GM18507 (cell line): ENCODE results near the gene PTPN2.

Experiments used
- DNase-seq: peaks from one replicate; pipeline ENCODE4 v3.0.0; 2011; ENCODE audit warnings: low read depth; ENCODE audit not compliant: insufficient read length; ENCODE audit errors: extremely low spot score
- FAIRE-seq: peaks from 2 replicates; lab custom pipeline; 2011; peaks lifted over from hg19 to GRCh38; lab: Jason Lieb, UNC

Gene PTPN2

GRCh38 chr18:12839057-12839525 is 44.9 kb downstream of the PTPN2 start:
- FAIRE-seq (no peak), DNase-seq (no peak)

GRCh38 chr18:12838178-12838634 is 45.8 kb downstream of the PTPN2 start:
- FAIRE-seq (peak; percentile 76), DNase-seq (no peak)

GRCh38 chr18:12837747-12838146 is 46.3 kb downstream of the PTPN2 start:
- DNase-seq, result no peak
- FAIRE-seq, result no peak

GRCh38 chr18:12836551-12836950 is 47.5 kb downstream of the PTPN2 start:
- FAIRE-seq, result peak; percentile 52
- DNase-seq, result no peak

GRCh38 chr18:12828116-12829051 is 55.7 kb downstream of the PTPN2 start:
- no peak for DNase-seq
- no peak for FAIRE-seq

- FAIRE-seq (no peak), DNase-seq (no peak)
Observed at GRCh38 chr18:12827588-12827987, 56.4 kb downstream of the PTPN2 start.

- FAIRE-seq, result no peak
- DNase-seq, result no peak
Observed at GRCh38 chr18:12825230-12825629, 58.8 kb downstream of the PTPN2 start.

GRCh38 chr18:12823892-12824291 is 60.1 kb downstream of the PTPN2 start:
- FAIRE-seq (no peak), DNase-seq (no peak)

GRCh38 chr18:12821408-12821807 is 62.6 kb downstream of the PTPN2 start:
- peak; percentile 5 for FAIRE-seq
- DNase-seq, result no peak

GRCh38 chr18:12820506-12820905 is 63.5 kb downstream of the PTPN2 start:
- DNase-seq, result no peak
- no peak for FAIRE-seq

GRCh38 chr18:12819841-12820240 is 64.2 kb downstream of the PTPN2 start:
- DNase-seq (no peak), FAIRE-seq (no peak)

- FAIRE-seq (peak; percentile 80), DNase-seq (no peak)
Observed at GRCh38 chr18:12819322-12819721, 64.7 kb downstream of the PTPN2 start.

- FAIRE-seq (no peak), DNase-seq (no peak)
Observed at GRCh38 chr18:12818243-12818642, 65.8 kb downstream of the PTPN2 start.

GRCh38 chr18:12816451-12816850 is 67.6 kb downstream of the PTPN2 start:
- no peak for DNase-seq
- FAIRE-seq, result no peak

GRCh38 chr18:12811191-12811950 is 72.7 kb downstream of the PTPN2 start:
- DNase-seq (no peak), FAIRE-seq (no peak)

- DNase-seq (no peak), FAIRE-seq (peak; percentile 83)
Observed at GRCh38 chr18:12803069-12803936, 80.7 kb downstream of the PTPN2 start.

GRCh38 chr18:12802538-12802937 is 81.5 kb downstream of the PTPN2 start:
- FAIRE-seq (no peak), DNase-seq (no peak)

- FAIRE-seq (no peak), DNase-seq (no peak)
Observed at GRCh38 chr18:12796448-12796847, 87.6 kb downstream of the PTPN2 start.

GRCh38 chr18:12791610-12792009 is 92.4 kb downstream of the PTPN2 start:
- DNase-seq (no peak), FAIRE-seq (no peak)
